GM13977 (cell line): ENCODE measurements around the gene TMEM128.

Experiments used
- DNase-seq: peaks from one replicate; pipeline ENCODE4 v3.0.0; 2012; ENCODE audit warnings: low spot score
- in situ Hi-C: fragments of 300-500 bp; cut with MboI; formaldehyde crosslinking; loops from one replicate; pipeline ENCODE4 v1.12.0; 2022; ENCODE audit warnings: low sequenced_read_pairs, low pct_unique_long_range_greater_than_20kb, mixed read lengths, inconsistent platforms; ENCODE audit not compliant: unreplicated experiment
- TF ChIP-seq, protein P1 (sequence below): IDR thresholded peaks from 2 replicates; pipeline ENCODE4 v1.5.1; 2012; ENCODE audit warnings: mild to moderate bottlenecking, control low read depth; ENCODE audit not compliant: insufficient read depth; ENCODE audit errors: extremely low read depth, missing control alignments

Gene TMEM128, protein sequence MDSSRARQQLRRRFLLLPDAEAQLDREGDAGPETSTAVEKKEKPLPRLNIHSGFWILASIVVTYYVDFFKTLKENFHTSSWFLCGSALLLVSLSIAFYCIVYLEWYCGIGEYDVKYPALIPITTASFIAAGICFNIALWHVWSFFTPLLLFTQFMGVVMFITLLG

GRCh38 chr4:4248029-4248884 is at the start of gene TMEM128:
TMEM128 (minus strand) TSS chr4:4248223; CDS start chr4:4248202, 21 bp downstream.
- peak; percentile 97 for DNase-seq
- in situ Hi-C loops, result no loop called here
- TF ChIP-seq, protein P1, sequence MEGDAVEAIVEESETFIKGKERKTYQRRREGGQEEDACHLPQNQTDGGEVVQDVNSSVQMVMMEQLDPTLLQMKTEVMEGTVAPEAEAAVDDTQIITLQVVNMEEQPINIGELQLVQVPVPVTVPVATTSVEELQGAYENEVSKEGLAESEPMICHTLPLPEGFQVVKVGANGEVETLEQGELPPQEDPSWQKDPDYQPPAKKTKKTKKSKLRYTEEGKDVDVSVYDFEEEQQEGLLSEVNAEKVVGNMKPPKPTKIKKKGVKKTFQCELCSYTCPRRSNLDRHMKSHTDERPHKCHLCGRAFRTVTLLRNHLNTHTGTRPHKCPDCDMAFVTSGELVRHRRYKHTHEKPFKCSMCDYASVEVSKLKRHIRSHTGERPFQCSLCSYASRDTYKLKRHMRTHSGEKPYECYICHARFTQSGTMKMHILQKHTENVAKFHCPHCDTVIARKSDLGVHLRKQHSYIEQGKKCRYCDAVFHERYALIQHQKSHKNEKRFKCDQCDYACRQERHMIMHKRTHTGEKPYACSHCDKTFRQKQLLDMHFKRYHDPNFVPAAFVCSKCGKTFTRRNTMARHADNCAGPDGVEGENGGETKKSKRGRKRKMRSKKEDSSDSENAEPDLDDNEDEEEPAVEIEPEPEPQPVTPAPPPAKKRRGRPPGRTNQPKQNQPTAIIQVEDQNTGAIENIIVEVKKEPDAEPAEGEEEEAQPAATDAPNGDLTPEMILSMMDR, result no peak

- TF ChIP-seq, protein P1, result no peak
- in situ Hi-C loops, result no loop called here
- DNase-seq, result no peak
Measured at GRCh38 chr4:4296283-4296846, 48.3 kb upstream of the TMEM128 start.

DNA sequence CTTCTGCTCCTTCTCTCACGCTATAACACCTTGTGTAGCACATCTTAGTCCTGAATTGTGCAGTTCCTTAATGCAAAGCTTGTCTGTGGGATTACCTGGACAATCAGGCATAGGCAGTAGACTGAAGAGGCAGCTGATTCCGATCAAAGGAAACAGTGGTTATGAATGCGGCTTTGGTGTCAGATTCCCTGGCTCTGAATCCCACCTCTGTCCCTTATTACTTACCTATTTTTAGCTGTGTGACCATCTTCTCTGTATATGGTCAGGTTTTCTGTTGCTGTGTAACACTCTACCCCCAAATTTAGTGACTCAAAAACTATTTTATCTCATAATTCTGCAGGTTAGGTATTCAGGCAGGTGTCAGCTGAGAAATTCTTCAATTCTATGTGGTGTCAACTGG is 45.3 kb upstream of the TMEM128 start:
- in situ Hi-C loops, result no loop called here
- DNase-seq, result no peak
- TF ChIP-seq, protein P1, result no peak

- DNase-seq, result peak; percentile 97
- in situ Hi-C loops, result no loop called here
- TF ChIP-seq, protein P1, result no peak
Measured at GRCh38 chr4:4289941-4290850, 42.2 kb upstream of the TMEM128 start, which contains the start of the genes LYAR and ZBTB49. LYAR (minus strand) TSS chr4:4290154; CDS start chr4:4283742, 6,412 bp downstream. ZBTB49 (plus strand) TSS chr4:4290251; CDS start chr4:4299946, 9,695 bp downstream.

GRCh38 chr4:4289597-4289940 is 41.5 kb upstream of the TMEM128 start:
- in situ Hi-C loops, result no loop called here
- TF ChIP-seq, protein P1, result no peak

DNA sequence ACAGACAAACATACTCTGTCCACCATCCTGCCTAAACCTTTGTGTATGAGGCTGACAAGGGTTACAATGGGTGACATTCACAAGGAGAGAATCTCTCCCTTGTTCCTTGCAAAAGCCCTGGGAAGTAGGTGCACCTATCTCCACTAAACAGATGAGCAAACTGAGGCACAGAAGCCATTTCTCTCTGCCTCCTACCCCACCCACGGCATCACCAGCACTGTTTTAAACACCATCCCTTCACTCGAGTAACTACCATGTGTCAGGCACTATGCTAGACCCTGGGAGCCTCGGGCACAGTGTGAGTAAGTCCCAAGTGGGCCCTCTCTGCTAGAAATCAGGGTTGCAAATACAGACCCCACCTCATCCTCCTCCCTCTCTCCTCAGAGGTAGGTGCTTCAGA is 41.0 kb upstream of the TMEM128 start:
- TF ChIP-seq, protein P1, result no peak
- peak; percentile 16 for DNase-seq
- in situ Hi-C loops, result no loop called here

More at GRCh38 chr4:4289597-4289940, 41.5 kb upstream of the TMEM128 start:
- DNase-seq, result peak; percentile 34
